ENCODE measurements around the gene TCF4.

TCF4 gene

DNA sequence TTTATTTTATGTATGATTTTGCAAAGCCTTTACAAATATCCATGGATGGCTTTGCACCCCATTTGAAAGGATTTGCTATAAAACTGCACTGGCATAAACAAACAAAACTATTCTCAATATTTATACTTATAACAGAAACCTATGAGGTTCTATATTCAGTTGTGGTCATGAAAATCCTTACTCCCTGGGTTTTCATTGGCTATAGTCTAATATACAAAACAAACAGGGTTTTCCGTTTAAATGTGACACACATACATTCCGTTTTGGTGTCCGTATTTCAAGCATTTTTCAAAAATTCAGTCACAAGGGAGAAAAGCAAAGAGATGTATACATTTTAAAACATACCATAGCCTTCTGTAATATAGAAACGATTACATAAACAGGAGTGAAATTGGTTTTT, 100.0 kb downstream of the TCF4 start:
- no peak for DNase-seq (ENCODE audit: extremely low spot score)
- POLR2A ChIA-PET, result no interaction called here
- CTCF ChIA-PET, result interaction anchor here (1.4 kb wide), 1 partner anchor 20 kb away, joined by 3 read pairs; no protein-coding TSS in a partner anchor
- TF ChIP-seq, protein P1, sequence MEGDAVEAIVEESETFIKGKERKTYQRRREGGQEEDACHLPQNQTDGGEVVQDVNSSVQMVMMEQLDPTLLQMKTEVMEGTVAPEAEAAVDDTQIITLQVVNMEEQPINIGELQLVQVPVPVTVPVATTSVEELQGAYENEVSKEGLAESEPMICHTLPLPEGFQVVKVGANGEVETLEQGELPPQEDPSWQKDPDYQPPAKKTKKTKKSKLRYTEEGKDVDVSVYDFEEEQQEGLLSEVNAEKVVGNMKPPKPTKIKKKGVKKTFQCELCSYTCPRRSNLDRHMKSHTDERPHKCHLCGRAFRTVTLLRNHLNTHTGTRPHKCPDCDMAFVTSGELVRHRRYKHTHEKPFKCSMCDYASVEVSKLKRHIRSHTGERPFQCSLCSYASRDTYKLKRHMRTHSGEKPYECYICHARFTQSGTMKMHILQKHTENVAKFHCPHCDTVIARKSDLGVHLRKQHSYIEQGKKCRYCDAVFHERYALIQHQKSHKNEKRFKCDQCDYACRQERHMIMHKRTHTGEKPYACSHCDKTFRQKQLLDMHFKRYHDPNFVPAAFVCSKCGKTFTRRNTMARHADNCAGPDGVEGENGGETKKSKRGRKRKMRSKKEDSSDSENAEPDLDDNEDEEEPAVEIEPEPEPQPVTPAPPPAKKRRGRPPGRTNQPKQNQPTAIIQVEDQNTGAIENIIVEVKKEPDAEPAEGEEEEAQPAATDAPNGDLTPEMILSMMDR (IDR thresholded peaks at IDR 0.05; ENCODE audit: control extremely low read depth, extremely low read depth, low read depth, missing control alignments), result no peak

DNA sequence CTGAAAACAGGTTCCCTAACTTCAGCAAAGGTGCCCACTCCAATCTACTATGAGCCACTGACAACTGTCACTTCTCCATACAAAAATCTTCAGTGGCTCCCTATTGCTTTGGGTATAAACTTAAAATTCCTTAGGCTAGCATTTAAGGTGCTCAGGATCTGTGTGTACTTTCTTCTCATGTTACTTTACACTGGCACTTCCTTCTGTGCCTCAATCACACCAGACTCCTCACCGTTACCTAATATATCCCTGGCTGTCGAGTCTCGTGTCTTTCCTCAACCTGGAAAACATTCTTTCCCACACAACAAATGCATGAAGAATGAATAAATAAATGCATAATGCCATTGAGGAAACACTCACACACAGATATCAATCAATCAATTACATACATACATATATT, 101.1 kb downstream of the TCF4 start:
- POLR2A ChIA-PET, result no interaction called here

DNA sequence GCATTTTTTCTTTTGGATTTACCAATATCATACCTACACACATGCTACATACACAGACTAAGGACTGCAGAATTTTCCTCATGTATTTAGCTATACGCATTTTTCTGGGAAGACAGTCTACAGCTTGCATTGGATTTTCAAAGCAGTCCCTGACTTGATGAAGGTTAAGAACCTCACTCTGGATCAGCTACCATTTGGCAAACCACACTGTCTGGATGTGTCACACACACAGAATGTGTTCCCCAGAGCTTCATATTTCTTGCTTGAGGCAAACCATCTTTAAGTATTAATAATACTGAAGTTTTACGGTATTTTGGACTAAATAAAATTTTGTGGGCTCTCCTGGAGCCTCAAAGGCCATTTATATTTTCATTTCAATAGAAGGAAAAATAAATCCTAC, 102.3 kb downstream of the TCF4 start:
- TF ChIP-seq, protein P1 (IDR thresholded peaks at IDR 0.05; ENCODE audit: control extremely low read depth, extremely low read depth, low read depth, missing control alignments), result no peak
- ChIA-PET POLR2A (no interaction called here), CTCF (interaction anchor here (0.6 to 1.5 kb wide), 4 partner anchors 10 to 70 kb away, joined by 3 to 5 read pairs (median 3); no protein-coding TSS in a partner anchor)
- no peak for DNase-seq (ENCODE audit: extremely low spot score)

More for the DNA sequence above, 101.1 kb downstream of the TCF4 start:
- DNase-seq (ENCODE audit: extremely low spot score), result no peak
- TF ChIP-seq, protein P1 (IDR thresholded peaks at IDR 0.05; ENCODE audit: control extremely low read depth, extremely low read depth, low read depth, missing control alignments), result no peak
- CTCF ChIA-PET, result no interaction called here

DNA sequence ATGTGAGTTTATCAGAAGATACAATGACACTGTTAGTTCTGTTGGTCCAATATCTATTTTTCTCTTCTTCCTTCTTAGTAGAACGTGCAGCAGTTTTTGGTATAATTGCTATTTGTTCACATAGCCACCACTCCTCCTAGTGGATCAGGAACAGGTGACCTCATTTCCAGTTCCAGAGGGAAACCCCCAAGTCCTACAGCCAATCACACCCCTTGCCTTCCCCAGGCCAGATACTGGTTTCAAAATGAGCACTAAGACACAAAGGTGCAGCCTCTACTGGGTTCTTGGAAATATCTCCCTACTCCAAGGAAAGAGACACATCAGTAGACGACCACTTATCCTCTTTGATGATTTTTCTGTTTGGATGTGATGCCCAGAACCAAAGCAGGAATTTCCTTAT, 103.2 kb downstream of the TCF4 start:
- TF ChIP-seq, protein P1 (IDR thresholded peaks at IDR 0.05; ENCODE audit: control extremely low read depth, extremely low read depth, low read depth, missing control alignments), result no peak
- DNase-seq (ENCODE audit: extremely low spot score), result no peak
- POLR2A ChIA-PET, result no interaction called here
- CTCF ChIA-PET, result no interaction called here

DNA sequence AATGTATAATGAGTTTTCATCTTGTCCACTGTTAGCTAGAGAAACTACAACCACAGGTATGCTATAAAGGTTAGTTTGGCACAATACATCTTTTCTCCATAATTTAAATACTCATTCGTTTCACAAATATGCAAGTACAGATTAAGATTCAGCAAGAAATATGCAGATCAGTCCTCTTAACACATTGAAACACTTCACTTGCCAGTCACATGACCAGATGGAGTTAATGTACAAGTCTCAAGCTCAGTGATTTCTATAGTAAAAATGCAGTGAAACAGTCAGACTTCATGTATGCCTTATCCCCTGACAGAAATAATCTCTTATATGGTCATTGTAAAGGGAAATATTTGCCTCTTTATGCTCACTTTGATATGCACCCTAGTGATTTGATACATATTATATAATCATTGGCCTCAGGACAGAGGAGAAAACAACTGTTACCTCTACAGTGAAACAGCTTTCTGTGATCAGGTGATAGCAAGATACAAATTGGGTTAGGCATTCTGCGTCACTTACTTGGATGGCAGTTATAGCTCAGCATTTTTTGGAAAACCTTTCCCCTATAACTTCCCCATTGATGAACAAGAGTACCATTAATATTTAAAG, 104.6 kb downstream of the TCF4 start:
- DNase-seq (ENCODE audit: extremely low spot score), result no peak
- ChIA-PET POLR2A (interaction anchor here (0.6 kb wide), 1 partner anchor 1095 kb away, joined by 3 read pairs; no protein-coding TSS in a partner anchor), CTCF (interaction anchor here (0.7 kb wide), 1 partner anchor 38 kb away, joined by 3 read pairs; no protein-coding TSS in a partner anchor)
- TF ChIP-seq, protein P1 (IDR thresholded peaks at IDR 0.05; ENCODE audit: control extremely low read depth, extremely low read depth, low read depth, missing control alignments), result no peak

DNA sequence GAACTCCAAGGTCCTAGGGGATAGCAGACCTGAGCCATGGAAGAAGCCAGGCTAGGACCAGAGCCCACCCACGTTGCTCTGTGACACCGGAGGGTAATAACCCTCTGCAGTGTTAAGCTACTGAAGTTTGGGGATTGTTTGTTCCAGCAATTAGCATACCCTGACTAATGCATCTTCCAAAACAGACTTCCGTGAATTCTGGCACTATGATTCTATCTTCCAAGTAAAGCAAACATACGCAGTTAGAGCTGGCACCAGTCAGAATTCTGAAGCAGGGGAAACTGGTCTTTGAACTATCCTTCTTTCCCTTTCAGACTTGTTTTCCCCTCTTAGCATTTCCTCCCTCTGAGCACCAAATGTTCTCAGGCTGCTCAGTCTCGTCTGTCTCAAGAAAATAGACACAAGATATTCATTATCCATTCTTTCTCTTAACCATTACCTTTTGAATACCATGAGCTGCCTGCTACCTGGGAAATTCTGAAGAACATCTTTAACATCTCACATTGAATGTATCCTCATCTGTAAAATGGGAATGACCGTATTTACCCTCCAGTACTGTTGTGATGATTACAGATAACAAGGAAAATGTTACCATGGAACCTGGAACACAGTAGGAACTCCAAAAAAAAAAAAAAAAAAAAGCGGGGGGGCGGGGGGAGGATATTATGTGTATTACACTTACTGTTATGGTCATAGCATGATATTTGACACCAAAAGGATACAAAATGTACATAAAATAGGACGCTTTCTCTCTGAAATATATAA, 108.2 kb downstream of the TCF4 start:
- ChIA-PET CTCF (no interaction called here), POLR2A (no interaction called here)
- TF ChIP-seq, protein P1 (IDR thresholded peaks at IDR 0.05; ENCODE audit: control extremely low read depth, extremely low read depth, low read depth, missing control alignments), result no peak
- no peak for DNase-seq (ENCODE audit: extremely low spot score)
